K562 (cell line): Measurements from ENCODE around the gene DNAH8. TPM values are rescaled to one million over a fixed set of nuclear protein-coding genes. Genes with fewer than 3 reads are reported as not detected.

Experiments
- ATAC-seq: fragments of 200-7000 bp; cut with Tn5 transposase; 3 replicates; pipeline ENCODE4 v1.9.1; 2020; ENCODE audit warnings: moderate library complexity
- BruUV-seq: library from RNA; stranded (reverse); fragments of 400-500 nt; replicated peaks from 2 replicates; lab custom pipeline; 2021; lab: Mats Ljungman, UMichigan
- CTCF ChIA-PET: fragments of 300-600 bp; formaldehyde crosslinking; extraction: SDS; loops from one replicate; lab custom pipeline; 2021; ENCODE audit warnings: low intra/inter-chr PET ratio; lab: Yijun Ruan, JAX
- POLR2A ChIA-PET: fragments of 300-600, 350-650 bp; sonication (Branson Sonifier 250); formaldehyde crosslinking; extraction: SDS; loops from one replicate; lab custom pipeline; 2021; ENCODE audit warnings: antibody characterized with exemption, inconsistent platforms; lab: Yijun Ruan, JAX
- DNase-seq, 4 experiments: peaks; one replicate each; pipeline versions ENCODE4 v3.0.0 to v3.0.0-alpha.2; 2011 to 2018; ENCODE audit warnings: low spot score in 3 of 4, mixed read lengths in 3 of 4; ENCODE audit errors: extremely low read depth in 1 of 4
- FAIRE-seq: peaks from 2 replicates; lab custom pipeline; 2011; peaks lifted over from hg19 to GRCh38; lab: Jason Lieb, UNC
- H2AFZ ChIP-seq: 2 replicates; pipeline ENCODE4 v1.6.0; 2011; ENCODE audit warnings: low read depth, low read length, control low read depth, inconsistent platforms
- H3K27ac ChIP-seq: fragments of 200-600 bp; 3 replicates; pipeline ENCODE4 v1.8.0; 2011; ENCODE audit warnings: low read depth, mild to moderate bottlenecking, control low read depth, inconsistent platforms, low read length, moderate library complexity, mixed read lengths; ENCODE audit errors: extremely low read depth
- H3K27me3 ChIP-seq, 2 experiments: fragments of 300-600 bp in 1 of 2; 2 replicates in 1 of 2; 3 replicates in 1 of 2; pipeline versions ENCODE4 v1.6.0 to v1.8.0; 2011; ENCODE audit warnings: inconsistent platforms in 2 of 2, low read length in 2 of 2, mild to moderate bottlenecking in 1 of 2, mixed read lengths in 1 of 2, moderate library complexity in 1 of 2; ENCODE audit not compliant: control insufficient read depth in 2 of 2, insufficient read depth in 2 of 2
- H3K36me3 ChIP-seq: fragments of 300-600 bp; 3 replicates; pipeline ENCODE4 v1.8.0; 2011; ENCODE audit warnings: mild to moderate bottlenecking, low read length, inconsistent platforms; ENCODE audit not compliant: control insufficient read depth, insufficient read depth
- H3K4me1 ChIP-seq, 2 experiments: fragments of 200-600 bp in 1 of 2; replicated peaks in 1 of 2; 2 replicates in 1 of 2; 3 replicates in 1 of 2; pipeline versions ENCODE4 v1.5.1 to v1.8.0; 2011; ENCODE audit warnings: inconsistent platforms in 2 of 2, low read length in 2 of 2, mild to moderate bottlenecking in 1 of 2, mixed read lengths in 1 of 2, moderate library complexity in 1 of 2; ENCODE audit not compliant: control insufficient read depth in 2 of 2, insufficient read depth in 2 of 2
- H3K4me2 ChIP-seq: 2 replicates; pipeline ENCODE4 v1.6.1; 2011; ENCODE audit warnings: low read length, control low read depth, inconsistent platforms, mixed read lengths; ENCODE audit not compliant: insufficient read depth
- H3K4me3 ChIP-seq: fragments of 200-600 bp; sonication (generic), shearing (Covaris generic); 2 replicates; pipeline ENCODE4 v1.5.1; 2016; ENCODE audit warnings: control low read depth, inconsistent platforms
- H3K79me2 ChIP-seq: fragments of 200-600 bp; 3 replicates; pipeline ENCODE4 v1.8.0; 2011; ENCODE audit warnings: low read length, inconsistent platforms; ENCODE audit not compliant: control insufficient read depth, insufficient read depth
- H3K9ac ChIP-seq, 2 experiments: 2 replicates each; pipeline versions ENCODE4 v1.6.0 to v1.6.1; 2011; ENCODE audit warnings: low read depth in 2 of 2, low read length in 2 of 2, control low read depth in 1 of 2, inconsistent platforms in 1 of 2, mild to moderate bottlenecking in 1 of 2, mixed read lengths in 1 of 2; ENCODE audit not compliant: insufficient read depth in 1 of 2
- H3K9me1 ChIP-seq: one replicate; pipeline ENCODE4 v1.6.0; 2011; ENCODE audit warnings: inconsistent platforms, mild to moderate bottlenecking, low read length, moderate library complexity; ENCODE audit not compliant: control insufficient read depth, insufficient read depth
- H3K9me3 ChIP-seq: replicated peaks from 2 replicates; pipeline ENCODE4 v1.5.1; 2011; ENCODE audit warnings: low read depth, low read length, inconsistent platforms; ENCODE audit not compliant: control insufficient read depth, insufficient read depth
- H4K20me1 ChIP-seq: replicated peaks from 2 replicates; pipeline ENCODE4 v1.6.1; 2011; ENCODE audit warnings: low read length, inconsistent platforms, mixed read lengths; ENCODE audit not compliant: control insufficient read depth, insufficient read depth
- ARNT ChIP-seq, 2 experiments: fragments of 450-650 bp; IDR thresholded peaks; 2 replicates each; pipeline ENCODE4 v1.6.1; 2016; ENCODE audit warnings: mild to moderate bottlenecking in 1 of 2
- CHCHD3 ChIP-seq: fragments of 250-450 bp; sonication (Bioruptor Pico); IDR thresholded peaks from 2 replicates; pipeline ENCODE4 v2.1.2; 2022; ENCODE audit warnings: mild to moderate bottlenecking
- KHSRP ChIP-seq: fragments of 450-650 bp; IDR thresholded peaks from 2 replicates; pipeline ENCODE4 v1.6.1; 2017
- MTA1 ChIP-seq: fragments of 450-650 bp; IDR thresholded peaks from 2 replicates; pipeline ENCODE4 v1.6.1; 2017; ENCODE audit warnings: borderline replicate concordance
- SAP30 ChIP-seq: fragments of 200-600 bp; sonication (generic); IDR thresholded peaks from 2 replicates; pipeline ENCODE4 v1.6.1; 2012; ENCODE audit warnings: borderline replicate concordance, low read depth, mild to moderate bottlenecking, moderate library complexity, low read length, control low read depth, inconsistent platforms; ENCODE audit not compliant: insufficient read depth, poor library complexity, severe bottlenecking
- UBTF ChIP-seq, 2 experiments: IDR thresholded peaks; 2 replicates each; pipeline ENCODE4 v1.6.1; 2012; ENCODE audit warnings: improper control_type of control experiment in 2 of 2, low read depth in 2 of 2, low read length in 2 of 2, borderline replicate concordance in 1 of 2
- ZFP36 ChIP-seq: fragments of 150-350 bp; IDR thresholded peaks from 2 replicates; pipeline ENCODE4 v1.6.1; 2018; ENCODE audit warnings: low read length, low read depth; ENCODE audit not compliant: partially characterized antibody
- WGBS: fragments of 100-300 bp; shearing (Covaris generic); methylation state at CpG from one replicate; pipeline ENCODE4 v1.1.6; 2016; ENCODE audit warnings: low coverage, mixed read lengths; ENCODE audit not compliant: insufficient coverage; ENCODE audit errors: missing lambda C conversion rate; 5-methylcytosine and 5-hydroxymethylcytosine counted together
- in situ Hi-C: fragments of 300-500 bp; cut with MboI; formaldehyde crosslinking; loops from 4 replicates; pipeline ENCODE4 v1.15.0; 2018; ENCODE audit warnings: inconsistent platforms, mixed read lengths
- intact Hi-C: fragments of 100-400 bp; cut with micrococcal nuclease; formaldehyde crosslinking; loops from 2 replicates; pipeline ENCODE4 v1.14.2; 2022
- polyA plus RNA-seq, 8 experiments: library from polyadenylated mRNA; depleted of rRNA in 4 of 8; stranded (reverse) in 5 of 8; unstranded in 3 of 8; fragments of >200 nt; fragmentation: Nextera tagmentation in 2 of 8; fragmentation: Illumina TruSeq in 1 of 8; extraction: Ambion mirVana in 2 of 8; extraction: Trizol in 1 of 8; gene quantifications; 2 replicates each; pipeline versions ENCODE4 v1.2.1 to v1.2.3, GENCODE V29; 2011 to 2014; ENCODE audit warnings: inconsistent platforms in 1 of 8, missing spikeins in 1 of 8
- total RNA-seq, 7 experiments: library from RNA; depleted of rRNA in 6 of 7; stranded (reverse); fragments of >200 nt in 6 of 7; fragmentation: Illumina TruSeq in 2 of 7; extraction: Trizol in 2 of 7; gene quantifications; 2 replicates each; pipeline versions ENCODE4 v1.2.1 to v1.2.3, GENCODE V29; 2011 to 2021; ENCODE audit warnings: low replicate concordance in 1 of 7

Gene DNAH8
- total and polyA plus RNA-seq, 9 of the 15 experiments (the other 6 are each of a cell fraction or from before 2014, with no cell fraction given), result 1.2 to 4.2 (median 2.9) TPM

DNA sequence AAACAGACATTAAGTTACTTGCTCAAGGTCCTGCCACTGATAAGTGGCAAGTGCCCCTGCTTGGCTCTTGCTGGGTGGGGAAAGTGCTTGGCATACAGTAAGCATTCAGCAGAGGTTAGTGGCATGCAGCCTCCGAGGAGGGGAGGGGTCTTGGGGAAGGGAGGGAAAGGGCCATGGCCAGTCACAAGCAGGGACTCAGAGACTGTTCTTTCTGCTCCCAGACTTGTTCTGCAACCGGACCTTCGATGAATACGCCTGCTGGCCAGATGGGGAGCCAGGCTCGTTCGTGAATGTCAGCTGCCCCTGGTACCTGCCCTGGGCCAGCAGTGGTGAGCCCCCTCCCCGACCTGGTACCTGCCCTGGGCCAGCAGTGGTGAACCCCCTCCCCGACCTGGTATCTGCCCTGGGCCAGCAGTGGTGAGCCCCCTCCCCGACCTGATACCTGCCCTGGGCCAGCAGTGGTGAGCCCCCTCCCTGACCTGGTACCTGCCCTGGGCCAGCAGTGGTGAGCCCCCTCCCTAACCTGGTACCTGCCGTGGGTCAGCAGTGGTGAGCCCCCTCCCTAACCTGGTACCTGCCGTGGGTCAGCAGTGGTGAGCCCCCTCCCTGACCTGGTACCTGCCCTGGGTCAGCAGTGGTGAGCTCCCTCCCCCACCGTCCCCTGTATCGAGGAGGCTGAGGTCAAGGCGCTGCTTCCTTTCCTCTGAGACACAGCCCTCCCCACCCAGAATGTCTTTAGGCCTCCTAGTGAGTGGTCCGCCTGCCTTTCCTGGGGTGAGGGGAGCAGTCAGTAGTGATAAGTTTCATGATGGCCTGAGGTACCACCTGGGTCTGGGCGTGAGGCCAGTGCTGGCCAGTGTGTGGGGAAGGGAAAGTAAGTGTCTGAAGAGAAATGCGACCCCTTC lies 342.4 kb downstream of the DNAH8 start (continued):
- no peak for TF ChIP-seq MTA1
- no peak for TF ChIP-seq CHCHD3 (CRISPR knock-in tag)
- TF ChIP-seq SAP30, result no peak
- TF ChIP-seq KHSRP, result no peak
- TF ChIP-seq UBTF (IDR thresholded peaks at IDR 0.05; ENCODE audit: borderline replicate concordance in 1 of 2, low read depth in 2 of 2, low read length in 2 of 2), result no peak

DNA sequence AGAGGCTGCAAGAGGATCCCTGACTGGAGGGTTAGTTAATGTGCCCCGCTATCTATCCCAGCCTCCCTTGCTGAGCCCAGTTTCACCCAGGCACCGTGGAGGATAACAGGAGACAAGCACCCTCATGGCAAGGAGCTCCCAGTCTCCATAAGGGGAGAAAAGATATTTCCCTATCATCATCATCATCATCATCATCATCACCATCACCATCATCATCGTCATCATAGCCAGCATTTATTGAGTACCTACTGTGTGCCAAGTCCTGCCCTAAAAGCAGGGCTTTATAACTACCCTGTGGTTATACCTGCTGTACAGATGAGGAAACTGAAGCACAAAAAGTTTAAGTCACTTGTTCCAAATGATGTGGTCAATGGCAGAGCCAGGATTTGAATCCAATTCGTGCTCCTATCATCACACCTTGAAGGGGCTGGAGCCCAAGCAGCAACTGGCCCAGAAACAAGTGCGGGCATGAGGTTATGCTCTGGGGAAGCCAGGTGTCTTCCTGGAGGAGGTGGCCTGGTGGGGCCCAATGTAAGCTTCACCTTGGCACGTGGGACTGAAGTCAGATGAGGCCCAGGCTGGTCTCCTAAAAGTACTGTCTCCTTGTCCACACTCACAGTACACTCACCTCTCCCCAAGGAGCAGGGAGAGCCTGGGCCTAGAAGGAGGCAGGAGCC lies 343.5 kb downstream of the DNAH8 start:
- in situ Hi-C loops (no loop called here), intact Hi-C loops (no loop called here)
- Histone ChIP-seq H3K9me1 (no peaks in the 10 kb centered on the region), H3K79me2 (no peaks in the 10 kb centered on the region), H3K27me3 (peaks cover 17 to 70% of the 10 kb centered on the region in 2 experiments), H3K4me3 (no peak overlapping the region), H3K9ac (no peak overlapping the region), H3K4me2 (no peak overlapping the region), H4K20me1 (peaks cover 18% of the 10 kb centered on the region), H3K4me1 (no peaks in the 10 kb centered on the region), H3K27ac (no peak overlapping the region), H3K9me3 (no peaks in the 10 kb centered on the region), H2AFZ (no peak overlapping the region), H3K36me3 (no peaks in the 10 kb centered on the region)
- no peak for ATAC-seq
- TF ChIP-seq ARNT (IDR thresholded peaks at IDR 0.05) (no peak), ZFP36 (peak; percentile 68)
- peak; percentile 11 for FAIRE-seq
- no TSS peak for BruUV-seq
- ChIA-PET POLR2A (interaction anchor here (0.7 to 1.8 kb wide), 2 partner anchors 8 to 11 kb away, joined by 3 to 5 read pairs; no protein-coding TSS in a partner anchor), CTCF (no interaction called here)
- 2% methylated on average over 6 of the region's 6 CpGs for WGBS
- no peak for DNase-seq
